ENCODE data around the gene GCC2.
"Not testable (repeated sequence)": the region's sequence is repeated elsewhere in the genome, so short reads cannot be mapped to it uniquely, and the experiment has no call there.

The GCC2 gene

GRCh38 chr2:108524688-108525087 is 75.7 kb downstream of the GCC2 start:
- DNase-seq (ENCODE audit: low read depth in 2 of 2), result not testable (repeated sequence)

- DNase-seq (ENCODE audit: low read depth in 2 of 2), result not testable (repeated sequence)
Measured at GRCh38 chr2:108525258-108525657, 76.3 kb downstream of the GCC2 start.

DNA sequence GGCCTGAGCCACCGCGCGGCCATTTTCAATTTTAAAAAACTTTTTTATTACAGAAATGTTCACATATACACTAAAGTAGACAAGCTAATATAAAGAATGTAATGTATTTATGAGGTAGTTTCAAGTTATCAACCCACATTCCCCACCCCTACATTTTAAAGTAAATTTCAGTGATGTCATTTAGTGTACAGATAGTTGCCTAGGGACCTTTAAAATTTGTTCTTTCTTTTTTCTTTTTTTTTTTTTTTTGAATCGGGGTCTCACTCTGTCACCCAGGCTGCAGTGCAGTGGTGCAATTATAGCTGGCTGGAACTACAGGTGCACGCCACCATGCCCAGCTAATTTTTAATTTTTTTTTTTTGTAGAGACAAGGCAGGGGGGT is 82.7 kb downstream of the GCC2 start:
- no peak for DNase-seq (ENCODE audit: low read depth in 2 of 2)

DNA sequence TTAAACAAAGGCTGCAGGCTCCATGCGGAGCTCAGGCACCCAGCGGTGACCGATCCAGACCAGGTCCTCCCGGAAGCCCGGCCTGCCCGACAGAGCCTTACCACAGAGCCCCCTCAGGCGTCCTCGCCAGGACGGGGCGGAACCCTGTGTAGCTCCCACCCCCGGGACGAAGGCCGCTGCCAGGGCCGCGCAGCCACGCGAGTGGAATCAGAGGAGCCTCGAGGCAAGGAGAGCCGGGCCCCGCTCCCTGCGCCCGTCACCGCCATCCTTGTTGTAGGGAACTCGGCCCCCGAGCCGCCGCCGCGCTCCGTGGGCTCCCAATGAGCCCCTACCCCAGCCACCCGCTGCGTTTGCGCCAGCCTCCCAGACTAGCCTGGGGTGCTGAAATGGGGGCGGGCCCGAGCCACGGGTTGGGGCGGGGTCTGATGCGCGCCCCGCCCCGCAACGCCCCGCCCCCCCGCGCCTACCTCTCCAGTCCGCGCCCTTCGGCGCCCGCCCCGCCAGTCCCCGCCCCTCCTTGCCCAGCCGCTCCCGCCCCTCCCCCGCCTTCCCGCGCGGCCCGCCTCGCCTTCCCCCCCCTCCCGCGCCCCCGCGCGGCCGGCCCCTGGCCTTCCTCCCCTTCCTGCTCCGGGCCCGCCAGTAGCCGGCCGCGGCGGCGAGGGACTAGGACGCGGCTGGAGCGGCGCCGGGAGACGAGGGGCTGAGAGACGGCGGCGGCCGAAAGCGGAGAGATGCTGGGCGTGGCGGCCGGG is 85.0 kb downstream of the GCC2 start, which contains the start of gene LIMS1:
LIMS1 (plus strand) TSS at position 639 of the 752 bp plus-strand sequence; CDS start at position 732, 93 bp downstream.
- DNase-seq (ENCODE audit: low read depth in 2 of 2), result peak; percentile 73 to 87

- DNase-seq (ENCODE audit: low read depth in 2 of 2), result peak in 1 of 2 donors; percentile 30
Measured at GRCh38 chr2:108534584-108535356, 85.8 kb downstream of the GCC2 start.

DNA sequence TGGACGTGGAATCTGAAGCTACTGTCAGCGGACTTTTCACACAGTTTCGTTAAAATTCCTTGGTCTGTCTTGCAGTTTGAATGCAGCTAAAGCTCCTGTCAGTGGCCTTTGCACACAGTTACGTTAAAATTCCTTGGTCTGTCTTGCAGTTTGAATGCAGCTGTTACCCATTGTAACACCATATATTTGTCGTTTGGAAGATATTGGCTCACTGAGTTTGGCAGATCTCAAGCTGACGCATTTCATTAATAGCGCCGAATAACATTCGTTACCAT is 86.3 kb downstream of the GCC2 start:
- no peak for DNase-seq (ENCODE audit: low read depth in 2 of 2)

- no peak for DNase-seq (ENCODE audit: low read depth in 2 of 2)
Measured at GRCh38 chr2:108536133-108536780, 87.3 kb downstream of the GCC2 start.

- DNase-seq (ENCODE audit: low read depth in 2 of 2), result no peak
Measured at GRCh38 chr2:108536911-108537310, 87.9 kb downstream of the GCC2 start.

- DNase-seq (ENCODE audit: low read depth in 2 of 2), result no peak
Measured at GRCh38 chr2:108538000-108538625, 89.1 kb downstream of the GCC2 start.

DNA sequence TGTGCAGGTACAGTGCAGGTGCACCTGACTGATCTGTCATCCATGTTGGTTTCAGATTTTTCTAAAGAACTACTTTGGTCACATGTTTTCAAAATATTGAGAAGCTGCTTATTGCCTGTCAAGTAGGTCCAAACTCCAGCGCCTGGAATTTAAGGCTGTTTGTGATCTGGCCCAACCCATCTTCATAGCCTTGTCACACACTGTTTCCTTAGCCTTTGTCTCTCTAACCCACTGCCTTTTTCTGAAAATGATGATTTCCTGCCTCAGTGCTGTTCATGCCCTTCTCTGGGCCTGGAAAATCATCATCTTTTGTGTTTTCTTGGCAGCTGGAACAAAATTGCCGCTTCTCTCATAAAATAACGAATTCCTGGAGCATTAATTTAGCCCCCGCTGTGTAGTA is 92.4 kb downstream of the GCC2 start:
- no peak for DNase-seq (ENCODE audit: low read depth in 2 of 2)

- no peak for DNase-seq (ENCODE audit: low read depth in 2 of 2)
Measured at GRCh38 chr2:108542071-108542470, 93.1 kb downstream of the GCC2 start.

DNA sequence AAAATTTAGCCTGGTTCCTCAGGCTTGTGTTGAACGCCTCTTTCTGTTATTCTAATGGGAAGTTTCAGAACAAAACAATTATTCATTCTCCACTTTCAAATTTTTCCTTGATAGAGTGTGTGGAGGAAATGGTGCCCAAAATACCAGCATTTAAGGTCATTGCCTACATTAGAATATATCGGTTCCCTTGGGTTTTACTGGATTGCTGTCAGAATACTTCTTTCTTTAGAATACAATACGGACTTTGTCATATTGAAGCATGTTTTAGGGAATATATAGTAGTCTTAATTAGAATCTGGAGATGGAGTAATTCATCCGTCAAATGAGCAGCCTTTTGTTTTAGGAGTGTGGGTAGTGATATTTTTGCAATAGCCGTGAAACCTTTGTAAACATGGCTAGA is 98.6 kb downstream of the GCC2 start:
- no peak for DNase-seq (ENCODE audit: low read depth in 2 of 2)

- no peak for DNase-seq (ENCODE audit: low read depth in 2 of 2)
Measured at GRCh38 chr2:108548208-108549003, 99.4 kb downstream of the GCC2 start.

- DNase-seq (ENCODE audit: low read depth in 2 of 2), result no peak
Measured at GRCh38 chr2:108552566-108552965, 103.6 kb downstream of the GCC2 start.

- no peak for DNase-seq (ENCODE audit: low read depth in 2 of 2)
Measured at GRCh38 chr2:108553209-108553919, 104.4 kb downstream of the GCC2 start.

GRCh38 chr2:108554528-108554927 is 105.5 kb downstream of the GCC2 start:
- no peak for DNase-seq (ENCODE audit: low read depth in 2 of 2)

- no peak for DNase-seq (ENCODE audit: low read depth in 2 of 2)
Measured at GRCh38 chr2:108555572-108555971, 106.6 kb downstream of the GCC2 start.

DNA sequence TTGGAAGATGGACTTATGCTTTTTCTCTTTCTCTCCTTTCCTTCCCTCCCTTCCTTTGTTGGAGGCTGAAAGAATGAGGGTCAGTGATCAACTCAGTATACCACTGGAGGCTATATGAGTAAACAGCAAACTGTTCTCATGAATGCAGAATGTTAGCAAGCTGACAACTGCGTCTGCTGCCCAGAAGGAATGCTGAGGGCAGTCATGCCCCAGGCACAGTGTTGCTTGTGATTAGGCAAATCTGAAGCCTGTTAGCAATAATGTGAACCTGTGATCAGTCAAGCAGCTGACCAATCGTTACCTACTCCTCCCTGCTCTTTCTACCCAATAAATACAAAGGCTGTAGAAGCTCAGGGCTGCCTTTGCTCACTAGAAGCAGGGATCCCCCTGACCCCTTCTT is 107.6 kb downstream of the GCC2 start:
- not testable (repeated sequence) for DNase-seq (ENCODE audit: low read depth in 2 of 2)

All from stimulated activated CD8-positive, alpha-beta memory T cell treated with anti-CD3 and anti-CD28 coated beads, Interleukin-7, amount 100 ng/mL, for 4 hours (primary cell).